ENCODE measurements around the gene RUBCN.

DNA sequence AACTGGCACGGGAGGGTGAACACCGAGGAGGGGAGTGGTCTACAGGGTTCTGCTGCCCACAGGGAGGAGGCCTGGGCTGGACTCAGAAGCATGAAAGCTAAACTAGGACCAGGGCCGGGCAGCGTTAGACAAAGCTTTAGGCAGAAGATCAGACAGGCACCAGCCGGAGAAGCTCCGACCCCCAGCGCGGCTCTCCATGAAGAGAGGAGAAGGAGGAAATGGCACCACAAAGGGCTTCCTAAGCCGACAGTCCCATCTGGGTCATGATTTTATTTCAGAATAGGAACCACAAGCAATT is 61.2 kb downstream of the RUBCN start:
- TF ChIP-seq POLR2A (IDR thresholded peaks at IDR 0.05; ENCODE audit: low read length) (no peak), GATA1 (IDR thresholded peaks at IDR 0.05; ENCODE audit: low read depth, low read length) (no peak)
